Endothelial cell of umbilical vein (primary cell): ENCODE results near the gene UPP1. TPM values are rescaled to one million over a fixed set of nuclear protein-coding genes. Genes with fewer than 3 reads are reported as not detected.

Source experiments
- BruUV-seq: library from RNA; stranded (reverse); fragments of 400-500 nt; replicated peaks from 2 replicates; lab custom pipeline; 2021; lab: Mats Ljungman, UMichigan
- CTCF ChIA-PET: fragments of 300-600, 350-600 bp; sonication (Branson Sonifier 250); formaldehyde crosslinking; loops from one replicate; lab custom pipeline; 2021; ENCODE audit warnings: antibody characterized with exemption, inconsistent platforms; lab: Charles Lee
- POLR2A ChIA-PET: fragments of 300-600, 350-600 bp; sonication (Branson Sonifier 250); formaldehyde crosslinking; loops from one replicate; lab custom pipeline; 2021; ENCODE audit warnings: antibody characterized with exemption, inconsistent platforms; lab: Charles Lee
- DNase-seq: peaks from one replicate; pipeline ENCODE4 v3.0.0-alpha.2; 2011; ENCODE audit warnings: low read depth, low spot score
- FAIRE-seq: peaks from 2 replicates; lab custom pipeline; 2011; peaks lifted over from hg19 to GRCh38; lab: Jason Lieb, UNC
- H2AFZ ChIP-seq: 2 replicates; pipeline ENCODE4 v1.6.0; 2012; ENCODE audit warnings: low read depth, low read length, control low read depth, inconsistent platforms
- H3K27ac ChIP-seq: 2 replicates; pipeline ENCODE4 v1.5.1; 2011; ENCODE audit warnings: low read depth, mild to moderate bottlenecking, control low read depth, low read length, moderate library complexity; ENCODE audit not compliant: insufficient read depth
- H3K27me3 ChIP-seq, 2 experiments: 2 replicates each; pipeline versions ENCODE4 v1.6.0 to v1.6.1; 2011; ENCODE audit warnings: low read length in 2 of 2, mixed read lengths in 1 of 2; ENCODE audit not compliant: control insufficient read depth in 2 of 2, insufficient read depth in 2 of 2
- H3K36me3 ChIP-seq, 2 experiments: 2 replicates in 1 of 2; 3 replicates in 1 of 2; pipeline ENCODE4 v1.5.1; 2011; ENCODE audit warnings: low read length in 2 of 2, mild to moderate bottlenecking in 1 of 2, moderate library complexity in 1 of 2; ENCODE audit not compliant: control insufficient read depth in 2 of 2, insufficient read depth in 2 of 2; ENCODE audit errors: extremely low read depth in 1 of 2
- H3K4me1 ChIP-seq: 3 replicates; pipeline ENCODE4 v1.5.1; 2011; ENCODE audit warnings: mild to moderate bottlenecking, low read length; ENCODE audit not compliant: control insufficient read depth, insufficient read depth; ENCODE audit errors: extremely low read depth
- H3K4me2 ChIP-seq: 2 replicates; pipeline ENCODE4 v1.6.1; 2011; ENCODE audit warnings: low read length, control low read depth, mixed read lengths; ENCODE audit not compliant: insufficient read depth
- H3K4me3 ChIP-seq, 3 experiments: fragments of 200-600 bp in 1 of 3; sonication (generic), shearing (Covaris generic) in 1 of 3; replicated peaks in 1 of 3; 2 replicates each; pipeline ENCODE4 v1.5.1; 2011 to 2016; ENCODE audit warnings: control low read depth in 3 of 3, low read length in 3 of 3, mild to moderate bottlenecking in 2 of 3, inconsistent platforms in 1 of 3, low read depth in 1 of 3, moderate library complexity in 1 of 3; ENCODE audit not compliant: insufficient read depth in 1 of 3
- H3K79me2 ChIP-seq: 2 replicates; pipeline ENCODE4 v1.6.0; 2012; ENCODE audit warnings: low read length, inconsistent platforms; ENCODE audit not compliant: control insufficient read depth, insufficient read depth
- H3K9ac ChIP-seq: replicated peaks from 2 replicates; pipeline ENCODE3; 2011; ENCODE audit warnings: low read length, control low read depth; ENCODE audit not compliant: insufficient read depth; ENCODE audit errors: extremely low read depth
- H3K9me1 ChIP-seq: replicated peaks from 3 replicates; pipeline ENCODE4 v1.6.0; 2011; ENCODE audit warnings: mild to moderate bottlenecking, low read length; ENCODE audit not compliant: control insufficient read depth, insufficient read depth; ENCODE audit errors: extremely low read depth
- H3K9me3 ChIP-seq: replicated peaks from 2 replicates; pipeline ENCODE4 v1.5.1; 2012; ENCODE audit warnings: low read length, inconsistent platforms; ENCODE audit not compliant: control insufficient read depth, insufficient read depth
- H4K20me1 ChIP-seq: replicated peaks from 2 replicates; pipeline ENCODE3; 2011; ENCODE audit warnings: mild to moderate bottlenecking, low read length; ENCODE audit not compliant: control insufficient read depth, insufficient read depth; ENCODE audit errors: extremely low read depth
- CTCF ChIP-seq, 2 donors: IDR thresholded peaks; 1 replicate in 1 of 2; 2 replicates in 1 of 2; pipeline ENCODE4 v1.5.1; 2011; ENCODE audit warnings: low read length in 2 of 2, mild to moderate bottlenecking in 2 of 2, moderate library complexity in 2 of 2, control low read depth in 1 of 2, inconsistent platforms in 1 of 2, low read depth in 1 of 2; ENCODE audit not compliant: insufficient read depth in 1 of 2; ENCODE audit errors: extremely low read depth in 1 of 2
- EZH2 ChIP-seq: IDR thresholded peaks from 2 replicates; pipeline ENCODE4 v1.6.1; 2012; ENCODE audit warnings: borderline replicate concordance, low read depth, mild to moderate bottlenecking, moderate library complexity, low read length, inconsistent platforms; ENCODE audit not compliant: severe bottlenecking
- FOS ChIP-seq: IDR thresholded peaks from 2 replicates; pipeline ENCODE4 v1.6.1; 2011; ENCODE audit warnings: mild to moderate bottlenecking, low read length, moderate library complexity, borderline replicate concordance; ENCODE audit not compliant: insufficient read depth
- GATA2 ChIP-seq: IDR thresholded peaks from 2 replicates; pipeline ENCODE4 v1.7.0; 2011; ENCODE audit warnings: low read depth, mild to moderate bottlenecking, moderate library complexity, mixed read lengths, low read length; ENCODE audit not compliant: insufficient read length, insufficient read depth
- JUN ChIP-seq: IDR thresholded peaks from 2 replicates; pipeline ENCODE4 v1.6.1; 2011; ENCODE audit warnings: borderline replicate concordance, low read depth; ENCODE audit not compliant: insufficient read length, insufficient read depth
- MAX ChIP-seq: IDR thresholded peaks from 2 replicates; pipeline ENCODE4 v1.6.1; 2011; ENCODE audit not compliant: insufficient read depth, insufficient read length
- MYC ChIP-seq: IDR thresholded peaks from one replicate; pipeline ENCODE4 v1.6.1; 2011; ENCODE audit warnings: mild to moderate bottlenecking, low read depth, low read length
- POLR2A ChIP-seq: IDR thresholded peaks from 2 replicates; pipeline ENCODE4 v1.6.1; 2012; ENCODE audit warnings: low read depth, mild to moderate bottlenecking, control low read depth, low read length
- POLR2AphosphoS5 ChIP-seq: IDR thresholded peaks from 2 replicates; pipeline ENCODE4 v1.6.1; 2012; ENCODE audit warnings: low read depth, mild to moderate bottlenecking, control low read depth, low read length, moderate library complexity; ENCODE audit not compliant: insufficient read depth
- dilution Hi-C: fragments of 300-500 bp; cut with MboI; formaldehyde crosslinking; loops from one replicate; pipeline ENCODE4 v1.15.0; 2019; ENCODE audit warnings: low sequenced_read_pairs; ENCODE audit not compliant: extremely low pct_ligation_motif_present
- intact Hi-C: fragments of 100-400 bp; cut with micrococcal nuclease; formaldehyde crosslinking; loops from one replicate; pipeline ENCODE4 v1.10.0; 2022
- polyA plus RNA-seq, 4 experiments: library from polyadenylated mRNA; depleted of rRNA in 3 of 4; stranded (reverse) in 3 of 4; unstranded in 1 of 4; fragments of >200 nt; gene quantifications; 2 replicates each; pipeline versions ENCODE4 v1.2.1 to v1.2.3, GENCODE V29; 2011 to 2012; ENCODE audit warnings: missing spikeins in 1 of 4
- total RNA-seq: library from RNA; stranded (reverse); gene quantifications from 2 replicates; pipeline ENCODE4 v1.2.3, GENCODE V29; 2021

UPP1 gene
- total and polyA plus RNA-seq, 2 donors (not counting 3 experiments of a cell fraction or from before 2014, with no cell fraction given) = 60.7 to 66.0 TPM

- peaks cover 0 to 13% of the 10 kb centered on the region in 2 experiments for H3K36me3 ChIP-seq
- no peaks in the 10 kb centered on the region for H3K79me2 ChIP-seq
- intact Hi-C loops (loop anchor here (5.0 to 10.0 kb wide), 2 partner anchors 220 to 848 kb away; no protein-coding TSS in a partner anchor), dilution Hi-C loops (no loop called here)
- no peak overlapping the region for H2AFZ ChIP-seq
- no peaks in the 10 kb centered on the region for H3K27me3 ChIP-seq
- H3K4me3 ChIP-seq = no peak overlapping the region
- POLR2A ChIA-PET = no interaction called here
- no peaks in the 10 kb centered on the region for H3K9me1 ChIP-seq
- no TSS peak for BruUV-seq
- no peak overlapping the region for H3K27ac ChIP-seq
- DNase-seq = no peak
- no peaks in the 10 kb centered on the region for H4K20me1 ChIP-seq
- H3K4me1 ChIP-seq = no peaks in the 10 kb centered on the region
- CTCF ChIA-PET = interaction anchor here (1.0 to 6.4 kb wide), 4 partner anchors 23 to 846 kb away, joined by 3 to 149 read pairs (median 8); partner anchors contain the start of gene UPP1
- no peaks in the 10 kb centered on the region for H3K9me3 ChIP-seq
- no peak overlapping the region for H3K9ac ChIP-seq
- TF ChIP-seq EZH2 (no peak), POLR2A (no peak), MAX (no peak), POLR2AphosphoS5 (no peak), CTCF (IDR thresholded peaks at IDR 0.05; ENCODE audit: extremely low read depth in 1 of 2, insufficient read depth in 1 of 2, low read depth in 1 of 2, low read length in 2 of 2) (no peak), JUN (no peak), MYC (no peak), GATA2 (no peak), FOS (no peak)
- no peak for FAIRE-seq
- no peak overlapping the region for H3K4me2 ChIP-seq
These were observed 23.5 kb downstream of the UPP1 start for GRCh38 chr7:48112401-48113165.
